ENCODE data around the gene TET3. TPM values are rescaled to one million over a fixed set of nuclear protein-coding genes. Genes with fewer than 3 reads are reported as not detected.

TET3 gene
- total RNA-seq, 4 donors from 2014 or later, result 18.2 to 38.7 (median 27.0) TPM

DNA sequence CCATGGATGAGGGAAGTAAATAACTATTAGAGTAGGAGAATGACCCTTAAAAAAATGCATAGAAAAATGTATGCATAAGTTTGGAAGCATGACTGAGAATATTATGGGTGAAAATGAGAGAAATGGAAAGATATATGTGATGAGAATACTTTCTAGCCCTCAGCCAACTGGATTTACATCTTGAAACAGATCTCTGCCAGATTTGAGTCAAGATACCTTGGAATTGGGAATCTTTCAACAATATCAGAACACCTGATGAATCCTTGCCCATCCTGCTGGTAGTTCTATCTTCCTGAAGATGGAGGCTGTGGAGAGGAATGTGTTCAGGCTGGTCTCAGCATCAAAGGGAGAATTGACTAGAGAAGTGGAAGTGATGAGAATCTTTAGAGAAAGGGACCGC is 5.8 kb downstream of the TET3 start:
- Histone ChIP-seq H3K27me3 (no peaks in the 10 kb centered on the region), H3K27ac (no peak overlapping the region), H3K9me3 (no peaks in the 10 kb centered on the region), H3K4me1 (peaks cover 0 to 35% (median 16%) of the 10 kb centered on the region in 4 donors), H3K4me3 (no peak overlapping the region), H3K36me3 (no peaks in the 10 kb centered on the region)
- TF ChIP-seq, protein P1, sequence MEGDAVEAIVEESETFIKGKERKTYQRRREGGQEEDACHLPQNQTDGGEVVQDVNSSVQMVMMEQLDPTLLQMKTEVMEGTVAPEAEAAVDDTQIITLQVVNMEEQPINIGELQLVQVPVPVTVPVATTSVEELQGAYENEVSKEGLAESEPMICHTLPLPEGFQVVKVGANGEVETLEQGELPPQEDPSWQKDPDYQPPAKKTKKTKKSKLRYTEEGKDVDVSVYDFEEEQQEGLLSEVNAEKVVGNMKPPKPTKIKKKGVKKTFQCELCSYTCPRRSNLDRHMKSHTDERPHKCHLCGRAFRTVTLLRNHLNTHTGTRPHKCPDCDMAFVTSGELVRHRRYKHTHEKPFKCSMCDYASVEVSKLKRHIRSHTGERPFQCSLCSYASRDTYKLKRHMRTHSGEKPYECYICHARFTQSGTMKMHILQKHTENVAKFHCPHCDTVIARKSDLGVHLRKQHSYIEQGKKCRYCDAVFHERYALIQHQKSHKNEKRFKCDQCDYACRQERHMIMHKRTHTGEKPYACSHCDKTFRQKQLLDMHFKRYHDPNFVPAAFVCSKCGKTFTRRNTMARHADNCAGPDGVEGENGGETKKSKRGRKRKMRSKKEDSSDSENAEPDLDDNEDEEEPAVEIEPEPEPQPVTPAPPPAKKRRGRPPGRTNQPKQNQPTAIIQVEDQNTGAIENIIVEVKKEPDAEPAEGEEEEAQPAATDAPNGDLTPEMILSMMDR (IDR thresholded peaks at IDR 0.05), result no peak
- TF ChIP-seq POLR2A (IDR thresholded peaks at IDR 0.05), result no peak
- DNase-seq, result no peak

DNA sequence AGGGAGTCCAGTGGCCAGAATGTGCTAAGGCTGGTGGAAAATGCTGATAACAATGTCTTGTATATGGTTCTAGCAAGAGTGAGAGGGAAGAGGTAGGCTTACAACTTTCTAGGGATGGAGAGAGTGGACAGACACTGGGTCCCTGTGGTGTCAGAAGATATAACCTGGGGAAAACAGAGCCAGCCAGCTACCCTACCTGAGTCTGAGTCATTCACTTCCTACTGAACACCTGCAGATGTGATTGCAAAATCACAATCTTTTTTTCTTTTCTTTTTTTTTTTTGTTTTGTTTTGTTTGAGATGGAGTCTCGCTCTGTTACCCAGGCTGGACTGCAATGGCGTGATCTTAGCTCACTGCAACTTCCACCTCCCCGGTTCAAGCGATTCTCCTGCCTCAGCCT is 7.3 kb downstream of the TET3 start:
- DNase-seq, result no peak
- Histone ChIP-seq H3K27ac (no peak overlapping the region), H3K9me3 (no peaks in the 10 kb centered on the region), H3K4me1 (peaks cover 0 to 22% (median 10%) of the 10 kb centered on the region in 4 donors), H3K36me3 (no peaks in the 10 kb centered on the region), H3K27me3 (no peaks in the 10 kb centered on the region), H3K4me3 (no peak overlapping the region)
- no peak for TF ChIP-seq POLR2A (IDR thresholded peaks at IDR 0.05)
- TF ChIP-seq, protein P1 (IDR thresholded peaks at IDR 0.05), result no peak

GRCh38 chr2:73993376-73993775 is 8.7 kb downstream of the TET3 start:
- H3K27me3 ChIP-seq, result no peaks in the 10 kb centered on the region
- H3K36me3 ChIP-seq, result no peaks in the 10 kb centered on the region
- no peak overlapping the region for H3K27ac ChIP-seq
- peaks cover 0 to 10% (median 1%) of the 10 kb centered on the region in 4 donors for H3K4me1 ChIP-seq
- no peaks in the 10 kb centered on the region for H3K9me3 ChIP-seq
- TF ChIP-seq, protein P1 (IDR thresholded peaks at IDR 0.05), result no peak
- no peak for TF ChIP-seq POLR2A (IDR thresholded peaks at IDR 0.05)
- DNase-seq, result no peak
- no peak overlapping the region for H3K4me3 ChIP-seq

- no peak for DNase-seq
- Histone ChIP-seq H3K4me1 (peaks cover 0 to 8% (median 0%) of the 10 kb centered on the region in 4 donors), H3K36me3 (no peaks in the 10 kb centered on the region), H3K9me3 (no peaks in the 10 kb centered on the region), H3K27me3 (no peaks in the 10 kb centered on the region), H3K27ac (no peak overlapping the region), H3K4me3 (no peak overlapping the region)
- TF ChIP-seq POLR2A (IDR thresholded peaks at IDR 0.05), result no peak
- TF ChIP-seq, protein P1 (IDR thresholded peaks at IDR 0.05), result no peak
These were observed 9.1 kb downstream of the TET3 start for GRCh38 chr2:73993778-73994177.

DNA sequence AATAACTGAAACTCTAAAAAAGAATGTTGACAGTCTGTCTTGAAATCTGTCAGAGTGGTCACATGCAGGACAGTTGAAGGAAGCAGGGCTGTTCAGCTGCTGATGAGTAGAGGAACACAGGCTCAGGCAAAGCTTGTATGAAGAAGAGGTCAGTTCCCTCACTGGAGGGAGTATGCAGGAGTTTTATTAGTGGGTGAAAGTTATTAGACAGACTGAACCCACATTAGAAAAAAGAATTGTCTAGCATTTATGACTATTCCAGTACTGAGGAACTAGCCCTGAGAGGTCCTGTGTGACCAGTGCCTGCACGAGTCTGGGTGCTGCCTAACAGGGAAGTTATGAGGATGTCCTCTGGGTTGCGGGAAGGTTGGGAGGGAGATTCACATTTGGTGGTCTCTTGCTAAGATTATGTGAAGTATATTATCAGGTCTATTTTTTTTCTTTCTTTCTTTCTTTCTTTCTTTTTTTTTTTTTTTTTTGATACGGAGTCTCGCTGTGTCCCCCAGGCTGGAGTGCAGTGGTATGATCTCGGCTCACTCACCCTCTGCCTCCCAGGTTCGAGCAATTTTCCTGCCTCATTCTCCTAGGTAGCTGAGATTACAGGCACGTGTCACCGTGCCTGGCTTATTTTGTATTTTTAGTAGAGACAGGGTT is 9.6 kb downstream of the TET3 start:
- Histone ChIP-seq H3K9me3 (no peaks in the 10 kb centered on the region), H3K27ac (no peak overlapping the region), H3K4me3 (no peak overlapping the region), H3K36me3 (no peaks in the 10 kb centered on the region), H3K4me1 (peaks cover 0 to 10% (median 0%) of the 10 kb centered on the region in 4 donors), H3K27me3 (no peaks in the 10 kb centered on the region)
- DNase-seq, result no peak
- TF ChIP-seq, protein P1 (IDR thresholded peaks at IDR 0.05), result no peak
- TF ChIP-seq POLR2A (IDR thresholded peaks at IDR 0.05), result no peak
